Body of pancreas (tissue), 4 donors: ENCODE measurements around the gene PPP1R7.

Experiments
- POLR2A ChIP-seq, 3 donors: fragments of 450-650 bp; IDR thresholded peaks; one replicate each; pipeline ENCODE4 v1.6.1; 2016; ENCODE audit warnings: antibody characterized with exemption in 3 of 3, mild to moderate bottlenecking in 2 of 3
- TF ChIP-seq, protein P1 (sequence below), 7 experiments: fragments of 450-650 bp in 4 of 7; fragments of 200-600 bp in 3 of 7; sonication (generic) in 3 of 7; IDR thresholded peaks; one replicate each; pipeline ENCODE4 v1.5.1; 2016 to 2019; ENCODE audit warnings: antibody characterized with exemption in 7 of 7

- TF ChIP-seq POLR2A (IDR thresholded peaks at IDR 0.05), result no peak
- TF ChIP-seq, protein P1, sequence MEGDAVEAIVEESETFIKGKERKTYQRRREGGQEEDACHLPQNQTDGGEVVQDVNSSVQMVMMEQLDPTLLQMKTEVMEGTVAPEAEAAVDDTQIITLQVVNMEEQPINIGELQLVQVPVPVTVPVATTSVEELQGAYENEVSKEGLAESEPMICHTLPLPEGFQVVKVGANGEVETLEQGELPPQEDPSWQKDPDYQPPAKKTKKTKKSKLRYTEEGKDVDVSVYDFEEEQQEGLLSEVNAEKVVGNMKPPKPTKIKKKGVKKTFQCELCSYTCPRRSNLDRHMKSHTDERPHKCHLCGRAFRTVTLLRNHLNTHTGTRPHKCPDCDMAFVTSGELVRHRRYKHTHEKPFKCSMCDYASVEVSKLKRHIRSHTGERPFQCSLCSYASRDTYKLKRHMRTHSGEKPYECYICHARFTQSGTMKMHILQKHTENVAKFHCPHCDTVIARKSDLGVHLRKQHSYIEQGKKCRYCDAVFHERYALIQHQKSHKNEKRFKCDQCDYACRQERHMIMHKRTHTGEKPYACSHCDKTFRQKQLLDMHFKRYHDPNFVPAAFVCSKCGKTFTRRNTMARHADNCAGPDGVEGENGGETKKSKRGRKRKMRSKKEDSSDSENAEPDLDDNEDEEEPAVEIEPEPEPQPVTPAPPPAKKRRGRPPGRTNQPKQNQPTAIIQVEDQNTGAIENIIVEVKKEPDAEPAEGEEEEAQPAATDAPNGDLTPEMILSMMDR (IDR thresholded peaks at IDR 0.05), result no peak
These were observed 41.7 kb upstream of the PPP1R7 start for GRCh38 chr2:241108271-241109209.
